Heart right ventricle (tissue), 16 donors: ENCODE data around the gene LYSMD2. TPM values are rescaled to one million over a fixed set of nuclear protein-coding genes. Genes with fewer than 3 reads are reported as not detected.

ENCODE experiments used
- ATAC-seq, 8 donors: fragments of 200-7000 bp; cut with Tn5 transposase; one replicate each; pipeline ENCODE4 v1.9.1; 2020; ENCODE audit warnings: mild to moderate bottlenecking in 8 of 8, moderate library complexity in 8 of 8, moderate number of reproducible peaks in 1 of 8
- DNase-seq, 2 donors: peaks; one replicate each; pipeline ENCODE4 v3.0.0-alpha.2; 2020
- H3K27ac ChIP-seq, 10 donors: fragments of 200-600 bp; sonication (generic) in 2 of 10; one replicate each; pipeline versions ENCODE4 v1.5.0 to v1.8.0; 2020 to 2022; ENCODE audit warnings: mild to moderate bottlenecking in 3 of 10
- H3K27me3 ChIP-seq, 7 donors: fragments of 200-600 bp; one replicate each; pipeline ENCODE4 v1.8.0; 2021 to 2022; ENCODE audit warnings: mild to moderate bottlenecking in 2 of 7
- H3K36me3 ChIP-seq, 9 donors: fragments of 200-600 bp; sonication (generic) in 1 of 9; one replicate each; pipeline versions ENCODE4 v1.5.0 to v1.8.0; 2020 to 2022; ENCODE audit warnings: mild to moderate bottlenecking in 2 of 9
- H3K4me1 ChIP-seq, 9 donors: fragments of 200-600 bp; sonication (generic) in 1 of 9; one replicate each; pipeline versions ENCODE4 v1.5.0 to v1.8.0; 2020 to 2022; ENCODE audit warnings: mild to moderate bottlenecking in 4 of 9
- H3K4me3 ChIP-seq, 10 donors: fragments of 200-600 bp; sonication (generic) in 2 of 10; one replicate each; pipeline versions ENCODE4 v1.5.0 to v1.8.0; 2020 to 2022; ENCODE audit warnings: mild to moderate bottlenecking in 7 of 10, moderate library complexity in 2 of 10
- H3K9me3 ChIP-seq, 11 donors: fragments of 200-600 bp in 10 of 11; sonication (generic) in 2 of 11; one replicate each; pipeline versions ENCODE4 v1.5.0 to v1.8.0; 2013 to 2022; ENCODE audit warnings: mild to moderate bottlenecking in 2 of 11, control low read depth in 1 of 11, moderate library complexity in 1 of 11
- WGBS, 2 donors: extraction: QIAGEN DNeasy Blood & Tissue Kit; methylation state at CpG; one replicate each; pipeline ENCODE4 v1.1.7; 2013; ENCODE audit warnings: inconsistent platforms in 1 of 2; 5-methylcytosine and 5-hydroxymethylcytosine counted together
- intact Hi-C, 10 donors: fragments of 100-400 bp; cut with DNase I; formaldehyde crosslinking; loops; one replicate each; pipeline versions ENCODE4 v1.11.1 to v1.14.2; 2022
- polyA plus RNA-seq, 2 donors: library from polyadenylated mRNA; stranded (reverse); fragments of 200-250 nt; gene quantifications; one replicate each; pipeline ENCODE4 v1.2.3, GENCODE V29; 2013
- total RNA-seq, 10 donors: library from RNA; stranded (reverse); fragmentation: NEBNext Ultra II Directional in 3 of 10; extraction: Animal tissue kit (Norgen Biotek cat#: 25700) in 3 of 10; gene quantifications; one replicate each; pipeline versions ENCODE4 v1.2.1 to v1.2.4, GENCODE V29; 2021 to 2023
- TF ChIP-seq, protein P1 (sequence below), 9 donors: fragments of 200-600 bp; sonication (generic) in 2 of 9; IDR thresholded peaks; one replicate each; pipeline versions ENCODE4 v1.5.0 to v1.8.0; 2021 to 2022; ENCODE audit warnings: antibody characterized with exemption in 9 of 9, mild to moderate bottlenecking in 5 of 9, moderate library complexity in 1 of 9
- donor health status: Arrhythmogenic right ventricular cardiomyopathy.
- donor health status: ischemic (EF 13 %, LVEDD 7.1; RV severe dilation, severe dysfunction).
- donor health status: healthy with polysubstance abuse.
- donor health status: DM: no; HTN: yes; CAD: no.
- donor health status: DM: no; HTN: no; CAD: no.
- donor health status: ischemic (EF 25% LVEDD 6.9; RV normal size, moderate dysfunction).
- donor health status: ischemic (EF 25% LVEDD 5.7; RV mildly dilated, moderate dysfunction).
- donor health status: healthy.
- donor health status: DM: yes; HTN: yes; CAD: no.
- donor health status: Ischemic cardiomyopathy.
- donor health status: ischemic (EF 35%, LVEDD 5.7; RV mildly dilated, moderate dysfunction).
- donor health status: nonischemic (EF 11% LVEDD 7.7; RV severe dilation, severe dysfunction).
- donor health status: DM: yes; HTN: yes; CAD: no.
- donor health status: PGD.
- donor health status: ischemic (EF 29% LVEDD 5.4; RV normal size, mild dysfunction).
- donor health status: nonischemic (EF 23%, LVEDD 6.1; RV moderate dilation, normal function).

LYSMD2 gene
- total and polyA plus RNA-seq, 12 donors, result 1.7 to 8.6 (median 4.2) TPM

DNA sequence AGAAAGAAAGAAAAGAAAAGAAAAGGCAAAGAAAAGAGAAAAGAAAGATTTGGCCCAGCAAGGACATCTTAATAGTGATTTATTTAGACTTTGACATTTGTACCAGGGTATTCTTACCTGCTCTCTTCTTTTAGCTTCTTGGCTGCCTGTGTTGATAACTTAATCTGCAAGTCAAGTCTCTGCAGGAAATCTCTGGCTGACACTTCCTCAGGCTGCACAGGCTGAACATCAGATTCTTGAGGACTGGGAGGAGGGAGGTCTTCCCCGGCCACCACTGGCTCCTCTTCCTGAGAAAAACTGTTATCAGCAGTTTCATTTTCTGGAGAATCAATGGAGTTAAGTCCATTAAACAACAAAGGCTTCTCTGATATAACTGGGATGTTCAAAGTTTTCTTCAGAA is 12.8 kb downstream of the LYSMD2 start:
- 44 to 46% methylated on average over 1 of the region's 1 CpG for WGBS, 2 donors
- peaks cover 0 to 56% (median 48%) of the 10 kb centered on the region in 9 donors for H3K4me1 ChIP-seq

GRCh38 chr15:51724199-51724598 is 13.3 kb downstream of the LYSMD2 start:
- TF ChIP-seq, protein P1, sequence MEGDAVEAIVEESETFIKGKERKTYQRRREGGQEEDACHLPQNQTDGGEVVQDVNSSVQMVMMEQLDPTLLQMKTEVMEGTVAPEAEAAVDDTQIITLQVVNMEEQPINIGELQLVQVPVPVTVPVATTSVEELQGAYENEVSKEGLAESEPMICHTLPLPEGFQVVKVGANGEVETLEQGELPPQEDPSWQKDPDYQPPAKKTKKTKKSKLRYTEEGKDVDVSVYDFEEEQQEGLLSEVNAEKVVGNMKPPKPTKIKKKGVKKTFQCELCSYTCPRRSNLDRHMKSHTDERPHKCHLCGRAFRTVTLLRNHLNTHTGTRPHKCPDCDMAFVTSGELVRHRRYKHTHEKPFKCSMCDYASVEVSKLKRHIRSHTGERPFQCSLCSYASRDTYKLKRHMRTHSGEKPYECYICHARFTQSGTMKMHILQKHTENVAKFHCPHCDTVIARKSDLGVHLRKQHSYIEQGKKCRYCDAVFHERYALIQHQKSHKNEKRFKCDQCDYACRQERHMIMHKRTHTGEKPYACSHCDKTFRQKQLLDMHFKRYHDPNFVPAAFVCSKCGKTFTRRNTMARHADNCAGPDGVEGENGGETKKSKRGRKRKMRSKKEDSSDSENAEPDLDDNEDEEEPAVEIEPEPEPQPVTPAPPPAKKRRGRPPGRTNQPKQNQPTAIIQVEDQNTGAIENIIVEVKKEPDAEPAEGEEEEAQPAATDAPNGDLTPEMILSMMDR (IDR thresholded peaks at IDR 0.05), result no peak
- ATAC-seq, result no peak
- intact Hi-C loops, result loop anchor here in 2 of 10 donors (2.0 to 10.0 kb wide), 2 partner anchors 51 to 73 kb away; no protein-coding TSS in a partner anchor
- H3K36me3 ChIP-seq, result peaks cover 0 to 34% (median 0%) of the 10 kb centered on the region in 9 donors
- no peaks in the 10 kb centered on the region for H3K9me3 ChIP-seq
- no peak for DNase-seq
- WGBS, 2 donors, result 54 to 56% methylated on average over 2 of the region's 2 CpGs
- no peaks in the 10 kb centered on the region for H3K27me3 ChIP-seq
- peaks cover 0 to 56% (median 48%) of the 10 kb centered on the region in 9 donors for H3K4me1 ChIP-seq
- H3K27ac ChIP-seq, result peak overlapping the region in 3 of 10 donors; percentile 2 to 34 (median 5)
- H3K4me3 ChIP-seq, result no peak overlapping the region

More for the DNA sequence above, 12.8 kb downstream of the LYSMD2 start:
- H3K27ac ChIP-seq, result peak overlapping the region in 4 of 10 donors; percentile 2 to 34 (median 12)
- no peaks in the 10 kb centered on the region for H3K27me3 ChIP-seq
- DNase-seq (no peak), ATAC-seq (peak in 1 of 8 donors; percentile 31)
- H3K4me3 ChIP-seq, result no peak overlapping the region
- TF ChIP-seq, protein P1 (IDR thresholded peaks at IDR 0.05), result no peak
- intact Hi-C loops, result loop anchor here in 2 of 10 donors (2.0 to 10.0 kb wide), 2 partner anchors 50 to 74 kb away; no protein-coding TSS in a partner anchor
- H3K9me3 ChIP-seq, result no peaks in the 10 kb centered on the region
- peaks cover 0 to 34% (median 0%) of the 10 kb centered on the region in 9 donors for H3K36me3 ChIP-seq

- WGBS, 2 donors, result 60 to 70% methylated on average over 5 of the region's 5 CpGs
- ATAC-seq (no peak), DNase-seq (no peak)
- H3K9me3 ChIP-seq, result no peaks in the 10 kb centered on the region
- peaks cover 0 to 42% (median 35%) of the 10 kb centered on the region in 9 donors for H3K4me1 ChIP-seq
- no peak overlapping the region for H3K4me3 ChIP-seq
- no peaks in the 10 kb centered on the region for H3K27me3 ChIP-seq
- H3K27ac ChIP-seq, result peak overlapping the region in 2 of 10 donors; percentile 22 to 32
- intact Hi-C loops, result loop anchor here in 1 of 10 donors (10.0 kb wide), 1 partner anchor 53 kb away; no protein-coding TSS in a partner anchor
- peaks cover 0 to 34% (median 0%) of the 10 kb centered on the region in 9 donors for H3K36me3 ChIP-seq
- TF ChIP-seq, protein P1 (IDR thresholded peaks at IDR 0.05), result no peak
These were observed 16.1 kb downstream of the LYSMD2 start for GRCh38 chr15:51721199-51721960.

GRCh38 chr15:51720201-51720995 is 17.1 kb downstream of the LYSMD2 start:
- peaks cover 0 to 34% (median 0%) of the 10 kb centered on the region in 9 donors for H3K36me3 ChIP-seq
- ATAC-seq (no peak), DNase-seq (no peak)
- H3K27ac ChIP-seq, result peak overlapping the region in 1 of 10 donors; percentile 2
- no peaks in the 10 kb centered on the region for H3K9me3 ChIP-seq
- H3K4me1 ChIP-seq, result peaks cover 0 to 32% (median 26%) of the 10 kb centered on the region in 9 donors
- intact Hi-C loops, result loop anchor here in 1 of 10 donors (10.0 kb wide), 1 partner anchor 54 kb away; no protein-coding TSS in a partner anchor
- H3K4me3 ChIP-seq, result no peak overlapping the region
- WGBS, 2 donors, result 80 to 88% methylated on average over 8 of the region's 8 CpGs
- TF ChIP-seq, protein P1 (IDR thresholded peaks at IDR 0.05), result no peak
- H3K27me3 ChIP-seq, result no peaks in the 10 kb centered on the region
